Fibroblast of villous mesenchyme (primary cell): ENCODE measurements around the gene SOX5. TPM values are rescaled to one million over a fixed set of nuclear protein-coding genes. Genes with fewer than 3 reads are reported as not detected.

ENCODE experiments used
- DNase-seq: peaks from one replicate; pipeline ENCODE4 v3.0.0-alpha.2; 2010; ENCODE audit warnings: low read depth
- H3K4me3 ChIP-seq: 2 replicates; pipeline ENCODE4 v1.5.1; 2011; ENCODE audit warnings: low read depth, mild to moderate bottlenecking, low read length
- CTCF ChIP-seq: IDR thresholded peaks from 2 replicates; pipeline ENCODE4 v1.5.1; 2012; ENCODE audit warnings: low read depth, mild to moderate bottlenecking, low read length; ENCODE audit not compliant: insufficient read depth
- total RNA-seq: library from RNA; depleted of rRNA; stranded (reverse); fragments of >200 nt; gene quantifications from 2 replicates; pipeline ENCODE4 v1.2.3, GENCODE V29; 2012

The SOX5 gene
- total RNA-seq, 1 donor: 13.8 TPM

- no peak for TF ChIP-seq CTCF
- no peak for DNase-seq
- no peak overlapping the region for H3K4me3 ChIP-seq
Measured at GRCh38 chr12:23816394-23816851, 133.0 kb downstream of the SOX5 start.

- TF ChIP-seq CTCF: no peak
- DNase-seq: no peak
- H3K4me3 ChIP-seq: no peak overlapping the region
Measured at GRCh38 chr12:23815810-23816209, 133.7 kb downstream of the SOX5 start.

GRCh38 chr12:23813206-23813605 lies 136.3 kb downstream of the SOX5 start:
- TF ChIP-seq CTCF: no peak
- no peak for DNase-seq
- no peak overlapping the region for H3K4me3 ChIP-seq

- TF ChIP-seq CTCF: no peak
- no peak for DNase-seq
- no peak overlapping the region for H3K4me3 ChIP-seq
Measured at GRCh38 chr12:23810329-23810902, 139.1 kb downstream of the SOX5 start.

GRCh38 chr12:23803540-23803939 lies 145.9 kb downstream of the SOX5 start:
- H3K4me3 ChIP-seq: no peak overlapping the region
- no peak for DNase-seq

GRCh38 chr12:23795494-23795893 lies 154.0 kb downstream of the SOX5 start:
- TF ChIP-seq CTCF: no peak
- DNase-seq: no peak
- no peak overlapping the region for H3K4me3 ChIP-seq

More at GRCh38 chr12:23803540-23803939, 145.9 kb downstream of the SOX5 start:
- no peak for TF ChIP-seq CTCF

GRCh38 chr12:23781118-23781517 lies 168.4 kb downstream of the SOX5 start:
- H3K4me3 ChIP-seq: no peak overlapping the region
- no peak for TF ChIP-seq CTCF
- no peak for DNase-seq
